Activated CD4-positive, CD25-positive, alpha-beta regulatory T cell treated with anti-CD3 and anti-CD28 coated beads, Interleukin-2, amount 50 U/mL, for 72 hours (primary cell): ENCODE measurements around the gene TBC1D13.
"Not testable (repeated sequence)": the region's sequence is repeated elsewhere in the genome, so short reads cannot be mapped to it uniquely, and the experiment has no call there.

Experiments used
- DNase-seq: peaks from one replicate; pipeline ENCODE4 v3.0.0; 2021

Gene TBC1D13

GRCh38 chr9:128821584-128822406, 34.7 kb downstream of the TBC1D13 start:
- DNase-seq: no peak

- no peak for DNase-seq
Measured at GRCh38 chr9:128822407-128823042, 35.5 kb downstream of the TBC1D13 start.

DNA sequence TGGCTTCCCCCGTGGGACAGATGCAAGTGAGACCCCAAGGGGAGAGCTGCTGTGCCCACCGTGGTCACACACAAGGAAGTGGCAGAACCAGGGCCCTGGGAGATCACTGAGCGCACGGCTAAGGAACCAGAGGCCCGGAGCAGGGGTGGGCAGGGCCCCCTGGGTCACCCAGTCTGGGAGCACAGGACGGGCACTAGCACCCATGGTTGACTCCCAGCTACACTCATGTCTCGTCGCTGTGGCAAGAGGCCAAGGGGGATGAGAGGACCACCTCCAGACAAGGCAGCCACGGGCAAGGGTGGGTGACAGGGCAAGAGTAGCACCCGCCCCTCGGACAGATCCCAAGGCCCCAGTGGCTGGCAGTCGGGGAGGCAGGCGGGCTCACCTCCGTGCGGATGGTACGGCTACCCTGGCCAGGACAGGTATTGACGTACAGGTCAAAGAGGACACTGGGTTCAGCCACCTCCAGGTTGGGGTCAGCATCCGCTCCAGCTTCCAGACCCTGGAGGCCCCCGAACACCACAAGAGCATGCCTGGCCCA, 36.4 kb downstream of the TBC1D13 start:
- DNase-seq: no peak

DNA sequence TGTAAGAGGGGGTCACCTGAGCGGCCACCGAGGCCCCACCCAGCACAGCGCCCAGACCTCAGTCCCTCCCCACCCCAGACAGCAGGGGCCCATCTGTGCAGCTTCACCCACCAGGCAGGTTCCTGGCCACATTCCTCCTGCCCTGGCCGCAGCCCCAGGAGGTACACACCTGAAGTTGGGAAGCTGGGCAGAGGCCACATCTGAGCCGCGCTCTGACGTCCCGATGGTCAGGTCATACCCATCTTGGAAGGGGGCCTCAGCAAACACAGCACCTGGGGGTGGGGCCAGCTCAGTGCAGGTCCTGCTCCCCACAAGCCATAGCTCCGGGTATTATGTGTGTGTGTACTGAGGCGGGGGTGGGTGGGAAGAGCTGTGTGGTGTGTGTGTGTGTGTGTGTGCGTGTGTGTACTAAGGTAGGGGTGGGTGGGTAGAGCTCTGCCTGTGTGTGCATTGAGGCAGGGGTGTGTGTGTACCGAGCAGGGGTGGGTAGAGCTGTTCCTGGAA, 36.9 kb downstream of the TBC1D13 start:
- no peak for DNase-seq

- DNase-seq: no peak
Measured at GRCh38 chr9:128824911-128825310, 37.9 kb downstream of the TBC1D13 start.

- no peak for DNase-seq
Measured at GRCh38 chr9:128825923-128826700, 39.1 kb downstream of the TBC1D13 start.

DNA sequence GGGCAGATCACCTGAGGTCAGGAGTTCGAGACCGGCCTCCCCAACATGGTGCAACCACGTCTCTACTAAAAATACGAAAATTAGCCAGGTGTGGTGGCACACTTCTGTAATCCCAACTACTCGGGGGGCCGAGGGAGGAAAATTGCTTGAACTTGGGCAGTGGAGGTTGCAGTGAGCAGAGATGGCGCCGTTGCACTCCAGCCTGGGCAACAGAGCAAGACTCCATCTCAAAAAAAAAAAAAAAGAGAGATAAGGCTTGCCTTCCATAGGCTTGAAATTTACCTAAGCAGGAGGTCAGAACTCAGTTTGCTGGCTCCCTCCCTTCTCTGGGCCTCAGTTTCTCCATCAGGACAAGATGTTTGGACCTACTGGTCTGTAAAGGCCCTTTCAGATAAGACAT, 41.2 kb downstream of the TBC1D13 start:
- DNase-seq: no peak

DNA sequence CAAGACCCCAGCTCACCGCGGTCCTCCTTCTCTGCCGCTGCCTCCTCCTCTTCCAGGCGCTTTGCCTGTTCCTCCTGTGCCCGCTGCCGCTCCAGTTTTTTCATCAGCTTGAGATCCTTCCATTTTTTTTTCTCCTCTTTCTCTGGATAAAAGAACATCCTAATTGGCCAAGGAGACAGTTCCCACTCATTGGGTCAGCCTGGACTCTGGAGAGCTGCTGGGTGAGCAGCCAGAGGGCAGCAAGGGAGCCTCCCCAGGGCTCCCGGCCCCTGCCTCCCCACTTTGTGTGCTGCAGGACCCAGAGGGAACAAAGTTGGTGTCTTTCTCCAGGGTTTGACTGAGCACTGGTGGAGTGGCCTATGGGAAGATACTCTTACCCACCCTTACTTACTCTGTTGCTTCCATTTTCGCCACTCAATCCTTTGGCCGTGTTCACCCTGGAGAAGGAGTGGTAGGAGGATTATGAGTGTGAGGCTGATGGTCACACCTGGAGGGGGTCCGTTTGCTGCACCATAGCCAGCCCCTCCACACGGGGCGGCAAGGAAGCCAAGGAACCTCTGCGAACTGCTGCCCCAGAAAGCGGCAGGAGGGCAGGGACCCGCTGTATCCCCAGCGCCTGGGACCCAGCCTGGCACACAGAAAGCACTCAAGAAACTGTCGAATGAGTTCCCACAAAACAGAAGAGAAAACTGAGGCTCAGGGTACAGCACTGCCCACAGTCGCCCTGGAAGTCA, 41.8 kb downstream of the TBC1D13 start:
- DNase-seq: no peak

GRCh38 chr9:128829477-128830251, 42.6 kb downstream of the TBC1D13 start, which contains the start of gene SPOUT1:
SPOUT1 (minus strand) TSS chr9:128829794; CDS start chr9:128829780, 14 bp downstream.
- DNase-seq: peak; percentile 93

DNA sequence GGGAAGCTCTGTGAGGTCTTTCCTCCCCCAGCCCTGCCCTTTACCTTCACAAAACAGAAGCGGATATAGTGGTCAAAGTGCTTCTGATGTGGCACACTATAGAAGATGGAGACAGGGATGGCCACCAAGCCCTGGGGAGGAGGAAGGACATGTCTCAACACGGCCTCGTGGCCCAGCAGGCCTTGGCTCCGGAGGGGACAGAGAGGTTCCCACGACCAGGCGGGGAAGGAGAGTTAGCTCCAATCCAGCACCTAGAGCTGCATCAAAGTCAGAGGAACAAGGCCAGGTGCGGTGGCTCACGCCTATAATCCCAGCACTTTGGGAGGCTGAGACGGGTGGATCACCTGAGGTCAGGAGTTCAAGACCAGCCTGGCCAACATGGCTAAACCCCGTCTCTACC, 46.6 kb downstream of the TBC1D13 start:
- no peak for DNase-seq

GRCh38 chr9:128835246-128836210, 48.5 kb downstream of the TBC1D13 start:
- no peak for DNase-seq

DNA sequence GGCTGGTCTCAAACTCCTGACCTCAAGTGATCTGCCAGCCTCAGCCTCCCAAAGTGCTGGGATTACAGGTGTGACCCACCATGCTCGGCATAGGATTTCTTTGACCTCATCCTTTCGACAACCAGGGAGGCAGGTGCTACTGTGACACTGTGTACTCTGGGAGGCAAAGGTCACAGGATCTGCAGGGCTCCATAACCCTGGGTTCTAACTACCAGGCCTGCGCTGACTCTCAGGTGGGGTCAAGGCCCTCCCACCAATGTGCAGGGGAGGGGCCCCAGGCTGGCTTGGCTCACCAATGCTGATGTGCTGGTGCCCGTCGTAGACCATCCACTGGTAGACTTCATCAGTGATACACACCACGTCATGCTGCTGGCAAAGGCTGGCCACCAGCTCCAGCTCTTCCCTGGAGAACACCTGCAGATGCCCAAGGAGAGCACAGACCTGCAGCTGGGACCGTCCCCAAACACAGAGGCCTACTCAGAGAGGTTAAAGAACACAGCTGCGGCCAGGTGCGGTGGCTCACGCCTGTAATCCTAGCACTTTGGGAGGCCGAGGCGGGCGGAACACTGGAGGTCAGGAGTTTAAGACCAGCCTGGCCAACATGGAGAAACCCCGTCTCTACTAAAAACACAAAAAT, 49.6 kb downstream of the TBC1D13 start:
- DNase-seq: no peak

- no peak for DNase-seq
Measured at GRCh38 chr9:128838338-128838737, 51.3 kb downstream of the TBC1D13 start.

DNA sequence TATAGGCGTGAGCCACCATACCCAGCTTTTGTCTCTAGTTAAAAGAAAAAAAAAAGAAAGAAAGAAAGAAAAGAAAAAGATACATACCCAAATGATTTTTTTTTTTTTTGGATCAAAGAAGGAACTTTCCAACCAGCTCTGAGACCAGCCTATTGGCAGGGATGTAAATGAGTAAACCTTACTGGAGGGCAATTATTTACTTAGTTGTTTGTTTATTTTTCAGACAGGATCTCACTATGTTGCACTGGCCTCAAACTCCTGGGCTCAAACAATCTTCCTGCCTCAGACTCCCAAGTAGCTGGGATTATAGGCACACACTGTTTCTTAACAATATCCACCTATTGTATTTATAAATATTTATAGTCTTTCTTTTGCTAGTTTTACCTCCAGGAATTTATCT, 53.5 kb downstream of the TBC1D13 start:
- no peak for DNase-seq

DNA sequence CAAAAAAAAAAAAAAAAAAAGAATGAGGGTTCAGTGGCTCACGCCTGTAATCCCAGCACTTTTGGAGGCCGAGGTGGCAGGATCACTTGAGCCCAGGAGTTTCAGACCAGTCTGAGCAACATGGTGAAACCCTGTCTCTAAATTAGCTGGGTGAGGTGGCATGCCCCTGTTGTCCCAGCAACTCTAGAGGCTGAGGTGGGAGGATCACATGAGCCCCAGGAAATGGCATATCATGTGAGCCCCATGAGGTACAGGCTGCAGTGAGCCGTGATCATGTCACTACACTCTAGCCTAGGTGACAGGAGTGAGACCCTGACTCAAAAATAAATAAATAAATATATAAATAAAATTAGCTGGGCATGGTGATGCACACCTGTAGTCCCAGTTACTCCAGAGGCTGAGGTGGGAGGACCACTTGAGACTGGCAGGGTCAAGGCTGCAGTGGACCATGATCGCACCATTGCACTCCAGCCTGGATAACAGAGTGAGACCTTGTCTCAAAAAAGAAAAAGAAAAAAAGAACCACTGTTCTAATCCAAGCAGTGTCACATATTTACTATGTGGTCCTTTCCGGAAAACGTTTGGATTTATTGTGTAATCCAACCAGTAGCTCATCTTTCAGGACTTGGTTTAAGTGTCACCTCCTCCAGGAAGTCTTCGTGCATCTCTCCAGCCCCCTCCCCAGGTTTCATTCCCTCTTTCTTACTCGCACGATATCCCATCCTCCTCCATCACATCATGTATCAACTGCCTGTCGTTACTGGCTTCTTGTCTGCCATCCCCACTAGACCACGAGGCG, 54.8 kb downstream of the TBC1D13 start:
- DNase-seq: no peak

DNA sequence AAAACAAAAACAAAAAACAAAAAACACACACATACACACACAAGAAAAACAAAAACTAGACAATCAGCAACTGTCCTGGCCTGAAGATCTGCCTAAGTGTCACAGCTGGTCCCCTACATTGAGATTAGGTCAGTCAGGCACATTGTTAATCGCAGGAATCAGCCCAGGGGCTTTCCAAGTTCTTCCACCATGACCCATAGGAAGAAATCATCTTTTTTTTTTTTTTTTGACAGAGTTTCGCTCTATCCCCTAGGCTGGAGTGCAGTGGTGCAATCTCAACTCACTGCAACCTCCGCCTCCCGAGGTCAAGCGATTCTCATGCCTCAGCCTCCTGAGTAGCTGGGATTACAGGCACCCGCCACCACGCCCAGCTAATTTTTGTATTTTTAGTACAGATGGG, 56.1 kb downstream of the TBC1D13 start:
- not testable (repeated sequence) for DNase-seq

GRCh38 chr9:128845186-128845931, 58.3 kb downstream of the TBC1D13 start:
- DNase-seq: no peak

GRCh38 chr9:128846680-128847030, 59.6 kb downstream of the TBC1D13 start:
- no peak for DNase-seq
